Posterior vena cava (tissue), 2 donors: ENCODE data around the gene STAT5B. TPM values are rescaled to one million over a fixed set of nuclear protein-coding genes. Genes with fewer than 3 reads are reported as not detected.
"Not testable (repeated sequence)": the region's sequence is repeated elsewhere in the genome, so short reads cannot be mapped to it uniquely, and the experiment has no call there.

Source experiments
- DNase-seq: peaks from one replicate; pipeline ENCODE4 v3.0.0-alpha.2; 2020; ENCODE audit warnings: low spot score
- intact Hi-C, 2 donors: fragments of 100-400 bp; cut with DNase I; formaldehyde crosslinking; loops; one replicate each; pipeline versions ENCODE4 v1.14.1 to v1.14.2; 2022 to 2023
- total RNA-seq, 2 donors: library from RNA; stranded (reverse); fragmentation: NEBNext Ultra II Directional; extraction: Animal tissue kit (Norgen Biotek cat#: 25700); gene quantifications; one replicate each; pipeline ENCODE4 v1.2.1, GENCODE V29; 2021
- donor health status: DM: yes; HTN: yes; CAD: no.
- donor health status: DM: yes; HTN: yes; CAD: no.

STAT5B gene
- total RNA-seq, 2 donors from 2014 or later = 88.6 to 96.3 TPM

- no peak for DNase-seq
- intact Hi-C loops = no loop called here
These were observed 87.2 kb downstream of the STAT5B start for GRCh38 chr17:42188749-42189650.

DNA sequence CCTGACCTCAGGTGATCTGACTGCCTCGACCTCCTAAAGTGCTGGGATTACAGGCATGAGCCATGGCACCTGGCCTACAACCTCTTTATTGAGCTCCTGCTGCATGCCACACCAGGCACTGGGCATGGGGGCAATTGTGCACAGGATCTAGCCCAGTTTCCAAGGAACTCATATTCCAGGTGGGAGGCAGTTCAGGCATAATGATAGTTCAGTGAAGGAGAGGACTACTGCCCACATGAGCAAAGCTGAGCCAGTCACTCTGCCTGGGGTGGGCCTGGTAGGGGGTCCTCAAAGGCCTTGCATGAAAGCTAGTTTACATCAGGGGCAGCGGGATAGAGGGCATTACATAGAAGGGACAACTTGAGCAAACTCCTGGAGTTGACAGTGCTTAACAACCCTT, 88.4 kb downstream of the STAT5B start:
- DNase-seq = no peak
- intact Hi-C loops = no loop called here

DNA sequence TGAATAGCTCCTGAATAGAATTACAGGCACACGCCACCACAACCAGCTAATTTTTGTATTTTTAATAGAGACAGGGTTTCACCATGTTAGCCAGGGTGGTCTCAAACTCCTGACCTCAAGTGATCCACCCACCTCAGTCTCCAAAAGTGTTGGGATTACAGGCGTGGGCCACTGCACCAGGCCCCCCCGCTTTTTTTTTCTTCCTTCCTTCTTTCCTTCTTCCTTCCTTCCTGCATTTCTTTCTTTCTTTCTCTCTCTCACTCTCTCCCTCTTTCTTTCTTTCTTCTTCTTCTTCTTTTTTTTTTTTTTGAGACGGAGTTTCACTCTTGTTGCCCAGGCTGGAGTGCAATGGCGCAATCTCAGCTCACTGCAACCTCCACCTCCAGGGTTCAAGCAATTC, 90.0 kb downstream of the STAT5B start:
- not testable (repeated sequence) for DNase-seq

GRCh38 chr17:42185621-42185930, 90.6 kb downstream of the STAT5B start:
- no peak for DNase-seq
- intact Hi-C loops = no loop called here

More for the DNA sequence above, 90.0 kb downstream of the STAT5B start:
- intact Hi-C loops = not testable (repeated sequence)

- intact Hi-C loops = no loop called here
- DNase-seq = no peak
These were observed 91.2 kb downstream of the STAT5B start, which contains the start of gene HCRT for GRCh38 chr17:42184713-42185620. Gene HCRT, minus strand, starts transcription at chr17:42185452. Its CDS starts 87 bp downstream, at chr17:42185365.

- intact Hi-C loops = no loop called here
- peak; percentile 92 for DNase-seq
These were observed 92.2 kb downstream of the STAT5B start for GRCh38 chr17:42183741-42184711.

DNA sequence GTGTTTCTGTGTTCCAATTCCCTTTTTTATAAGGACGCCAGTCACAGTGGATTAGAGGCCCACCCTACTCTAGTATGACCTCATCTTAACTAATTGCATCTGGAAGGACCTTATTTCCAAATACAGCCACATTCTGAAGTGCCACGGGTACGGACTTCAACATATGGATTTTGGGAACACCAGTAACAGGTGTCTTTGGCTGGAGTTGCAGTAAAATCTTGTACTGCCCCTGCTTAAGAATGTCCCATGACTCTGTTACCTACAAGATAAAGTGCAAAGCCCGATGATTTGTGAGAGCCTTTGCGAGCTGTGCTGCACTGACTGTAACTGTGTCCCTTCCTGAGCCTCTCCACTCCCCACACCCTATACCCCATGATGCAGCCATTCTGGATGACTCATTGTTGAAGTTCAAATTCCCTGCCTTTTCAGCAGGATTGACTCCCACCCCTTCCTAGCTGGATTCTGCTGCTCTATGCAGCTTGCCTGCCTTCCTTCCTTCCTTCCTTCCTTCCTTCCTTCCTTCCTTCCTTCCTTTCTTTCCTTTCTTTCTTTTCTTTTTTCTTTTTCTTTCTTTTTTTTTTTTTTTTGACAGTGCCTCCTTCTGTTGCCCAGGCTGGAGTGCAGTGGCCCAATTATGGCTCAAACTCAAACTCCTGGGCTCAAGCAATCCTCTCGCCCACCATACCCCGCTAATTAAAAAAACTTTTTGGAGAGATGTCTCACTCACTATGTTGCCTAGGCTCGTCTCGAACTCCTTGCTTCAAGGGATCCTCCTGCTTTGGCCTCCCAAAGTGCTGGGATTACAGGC, 93.1 kb downstream of the STAT5B start:
- intact Hi-C loops = no loop called here
- no peak for DNase-seq

- intact Hi-C loops = no loop called here
- DNase-seq = no peak
These were observed 94.4 kb downstream of the STAT5B start for GRCh38 chr17:42181851-42182207.

DNA sequence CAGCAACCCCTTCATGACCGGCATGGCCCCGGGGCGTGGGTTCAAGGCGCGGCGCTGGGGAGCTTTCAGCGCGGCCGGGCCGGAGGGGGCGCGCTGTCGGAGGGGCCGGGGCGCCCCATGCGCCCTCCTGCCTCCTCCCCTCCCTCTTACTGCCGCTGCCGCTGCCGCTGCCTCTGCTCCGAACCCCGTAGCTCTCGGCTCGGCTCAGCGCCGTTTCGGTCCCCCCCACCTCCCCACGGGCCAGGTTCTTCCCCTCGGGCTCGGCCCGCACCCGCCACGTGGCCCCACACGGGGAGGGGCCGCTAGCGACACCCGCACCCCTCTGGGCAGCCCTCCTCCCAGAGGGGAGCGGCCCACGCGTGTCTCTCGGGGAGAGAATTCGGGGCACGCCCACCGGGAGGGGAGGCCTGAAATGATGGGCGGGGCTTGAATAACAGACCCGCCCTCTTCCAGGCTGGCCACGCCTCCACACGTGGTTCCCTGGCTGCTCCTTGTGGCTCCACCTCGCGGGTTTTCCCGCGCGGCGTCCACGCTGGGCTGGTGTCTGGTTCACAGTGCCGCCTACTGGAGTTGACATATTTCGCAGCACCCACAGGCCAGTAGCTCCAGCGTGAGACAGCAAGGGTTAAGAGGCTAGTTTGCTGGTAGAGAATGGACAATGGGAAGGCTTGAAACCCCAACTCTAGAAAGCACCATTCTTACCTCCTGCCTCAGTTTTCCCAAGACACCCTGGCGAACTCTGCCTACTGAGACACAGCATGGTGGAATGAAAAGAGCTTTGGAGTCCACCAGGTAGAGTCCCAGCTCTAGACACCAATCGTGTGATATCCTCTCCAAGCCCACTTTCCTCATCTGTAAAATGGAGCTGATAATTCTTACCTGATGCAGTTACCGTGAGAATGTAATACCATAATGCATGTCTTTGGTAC, 95.0 kb downstream of the STAT5B start, which contains the start of gene KCNH4:
Gene KCNH4 (minus strand): TSS at position 221 of the 929 bp plus-strand sequence. CDS start 197 bp downstream, at position 24.
- DNase-seq = peak; percentile 95
- intact Hi-C loops = no loop called here

- peak; percentile 80 for DNase-seq
- intact Hi-C loops = no loop called here
These were observed 95.7 kb downstream of the STAT5B start for GRCh38 chr17:42180411-42180921.

GRCh38 chr17:42179911-42180410, 96.2 kb downstream of the STAT5B start:
- intact Hi-C loops = no loop called here
- DNase-seq = peak; percentile 85

DNA sequence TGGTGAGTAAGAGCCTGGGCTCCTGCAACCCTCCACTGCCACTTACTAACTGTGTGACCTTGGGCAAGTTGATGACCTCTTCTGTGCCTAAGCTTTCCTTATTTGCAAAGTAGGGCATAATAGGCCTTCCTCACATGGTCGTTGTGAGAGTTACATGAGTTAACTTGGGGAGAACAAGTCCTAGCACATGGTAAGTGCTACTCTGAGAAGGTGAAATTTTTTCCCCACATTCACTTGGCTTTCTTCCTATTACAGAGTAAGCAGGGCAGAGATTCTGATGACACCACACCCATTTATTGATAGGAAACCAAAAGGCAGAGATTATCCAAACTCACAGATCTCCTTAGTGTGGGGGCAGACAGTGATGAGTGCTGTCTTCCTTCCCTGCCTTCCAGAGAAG, 96.9 kb downstream of the STAT5B start:
- intact Hi-C loops = no loop called here
- DNase-seq = no peak

DNA sequence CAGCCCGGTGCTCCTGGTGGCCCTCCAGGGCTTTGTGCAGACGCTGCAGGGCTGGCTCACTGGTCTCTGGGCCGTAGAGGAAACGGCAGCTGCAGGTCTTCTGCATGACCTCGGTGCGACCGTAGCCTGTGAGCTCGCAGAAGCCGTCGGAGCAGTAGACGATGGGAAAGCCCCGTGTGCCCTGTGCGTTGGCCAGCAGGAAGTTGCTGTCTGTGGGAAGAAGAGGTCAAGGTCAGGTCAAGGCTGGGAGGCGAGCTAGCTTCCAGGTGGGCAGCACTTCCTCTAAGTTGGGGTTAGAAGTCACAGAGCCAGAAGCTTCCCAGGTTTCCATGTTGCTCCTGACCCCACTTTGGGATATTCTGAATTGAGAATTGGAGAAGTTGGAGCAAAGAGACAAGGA, 97.4 kb downstream of the STAT5B start:
- intact Hi-C loops = no loop called here
- no peak for DNase-seq

- intact Hi-C loops = no loop called here
These were observed 98.5 kb downstream of the STAT5B start for GRCh38 chr17:42177684-42178083.

DNA sequence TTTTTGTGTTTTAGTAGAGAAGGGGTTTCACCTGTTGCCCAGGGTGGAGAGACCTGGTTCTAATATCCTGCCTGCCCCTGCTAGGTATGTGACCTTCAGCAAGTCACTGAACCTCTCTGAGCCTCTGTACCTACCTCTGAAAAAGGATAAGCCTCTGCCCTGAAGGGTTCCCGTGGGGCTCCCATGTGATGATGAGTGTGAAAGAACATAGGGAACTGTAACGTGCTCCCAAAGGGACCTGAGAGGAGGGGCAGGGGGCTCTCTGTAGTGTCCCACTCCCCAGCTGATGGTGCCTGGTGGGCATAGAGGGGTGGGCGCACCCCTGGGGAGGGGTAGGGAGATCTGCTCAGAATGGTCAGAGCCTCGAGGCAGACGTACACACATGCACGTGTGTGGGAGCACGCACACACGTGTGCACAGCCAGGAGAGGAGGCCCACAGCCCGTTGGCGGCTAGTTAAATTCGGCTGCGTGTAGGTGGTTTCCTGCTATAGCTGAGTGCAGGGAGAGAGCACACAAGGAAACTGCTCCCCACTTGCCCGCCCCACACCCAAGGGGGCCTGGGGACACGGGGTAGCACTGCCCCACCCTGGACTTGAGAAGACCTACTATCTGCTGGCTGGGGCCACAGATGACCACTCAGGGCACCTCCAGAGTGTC, 101.9 kb downstream of the STAT5B start:
- intact Hi-C loops = no loop called here
- DNase-seq = no peak

More at GRCh38 chr17:42177684-42178083, 98.5 kb downstream of the STAT5B start:
- no peak for DNase-seq

- DNase-seq = no peak
- intact Hi-C loops = no loop called here
These were observed 104.4 kb downstream of the STAT5B start for GRCh38 chr17:42171831-42172230.
